H1 (cell line): ENCODE results near the gene DPYD. TPM values are rescaled to one million over a fixed set of nuclear protein-coding genes. Genes with fewer than 3 reads are reported as not detected.

Experiments
- CTCF ChIA-PET: fragments of 300-600 bp; sonication (Branson Sonifier 250); formaldehyde crosslinking; loops from one replicate; lab custom pipeline; 2021; ENCODE audit not compliant: partially characterized antibody; lab: Charles Lee
- POLR2A ChIA-PET: fragments of 300-600 bp; sonication (Branson Sonifier 250); formaldehyde crosslinking; loops from one replicate; lab custom pipeline; 2021; ENCODE audit warnings: inconsistent platforms; ENCODE audit not compliant: partially characterized antibody; lab: Charles Lee
- DNase-seq, 2 experiments: peaks; one replicate each; pipeline versions ENCODE4 v3.0.0 to v3.0.0-alpha.2; 2010 to 2022; ENCODE audit warnings: low spot score in 2 of 2, low read depth in 1 of 2, mixed read lengths in 1 of 2
- FAIRE-seq: peaks from 2 replicates; lab custom pipeline; 2011; peaks lifted over from hg19 to GRCh38; lab: Jason Lieb, UNC
- H2AFZ ChIP-seq: 2 replicates; pipeline ENCODE4 v1.8.1; 2012; ENCODE audit warnings: low read length, inconsistent platforms
- H2AK5ac ChIP-seq: 2 replicates; pipeline ENCODE4 v1.6.1; 2013; ENCODE audit warnings: low read depth, low read length
- H2BK120ac ChIP-seq: replicated peaks from 2 replicates; pipeline ENCODE3; 2013; ENCODE audit warnings: low read depth, low read length, inconsistent platforms
- H2BK12ac ChIP-seq: 2 replicates; pipeline ENCODE4 v1.6.1; 2013; ENCODE audit warnings: low read depth, low read length
- H2BK15ac ChIP-seq: 2 replicates; pipeline ENCODE4 v1.6.1; 2013; ENCODE audit warnings: low read length
- H2BK20ac ChIP-seq: 2 replicates; pipeline ENCODE4 v1.6.1; 2013; ENCODE audit warnings: low read length
- H2BK5ac ChIP-seq: 2 replicates; pipeline ENCODE4 v1.6.1; 2013; ENCODE audit warnings: low read depth, low read length
- H3K14ac ChIP-seq: 2 replicates; pipeline ENCODE4 v1.6.1; 2013; ENCODE audit warnings: inconsistent platforms; ENCODE audit not compliant: insufficient read length
- H3K18ac ChIP-seq: 2 replicates; pipeline ENCODE4 v1.6.1; 2013; ENCODE audit warnings: low read length; ENCODE audit errors: extremely low read depth
- H3K23ac ChIP-seq: 2 replicates; pipeline ENCODE4 v1.6.1; 2013; ENCODE audit warnings: inconsistent platforms; ENCODE audit not compliant: insufficient read length
- H3K23me2 ChIP-seq: 2 replicates; pipeline ENCODE4 v1.6.1; 2013; ENCODE audit warnings: low read depth, low read length
- H3K27ac ChIP-seq: 2 replicates; pipeline ENCODE4 v1.6.1; 2011; ENCODE audit warnings: low read depth, low read length, inconsistent platforms
- H3K27me3 ChIP-seq, 4 experiments: replicated peaks in 1 of 4; 1 replicate in 1 of 4; 2 replicates in 3 of 4; pipeline versions ENCODE4 v1.6.1 to v1.8.1; 2011 to 2013; ENCODE audit warnings: low read length in 3 of 4, mild to moderate bottlenecking in 3 of 4, inconsistent platforms in 2 of 4, mixed read lengths in 2 of 4, moderate library complexity in 1 of 4; ENCODE audit not compliant: control insufficient read depth in 3 of 4, insufficient read depth in 3 of 4; ENCODE audit errors: extremely low read depth in 1 of 4
- H3K36me3 ChIP-seq, 4 experiments: 2 replicates each; pipeline versions ENCODE4 v1.6.1 to v1.8.1; 2011 to 2013; ENCODE audit warnings: mild to moderate bottlenecking in 4 of 4, low read length in 3 of 4, moderate library complexity in 2 of 4, control low read depth in 1 of 4, inconsistent platforms in 1 of 4; ENCODE audit not compliant: insufficient read depth in 4 of 4, control insufficient read depth in 2 of 4
- H3K4ac ChIP-seq: replicated peaks from 2 replicates; pipeline ENCODE3; 2013; ENCODE audit warnings: low read length, low read depth, mixed read lengths, inconsistent platforms; ENCODE audit not compliant: insufficient read length
- H3K4me1 ChIP-seq, 4 experiments: replicated peaks in 1 of 4; 1 replicate in 1 of 4; 2 replicates in 3 of 4; pipeline versions ENCODE4 v1.6.1 to v1.8.1; 2011 to 2013; ENCODE audit warnings: low read length in 3 of 4, inconsistent platforms in 2 of 4, mixed read lengths in 1 of 4; ENCODE audit not compliant: insufficient read depth in 4 of 4, control insufficient read depth in 3 of 4
- H3K4me2 ChIP-seq, 2 experiments: 2 replicates each; pipeline versions ENCODE4 v1.6.1 to v1.8.1; 2011 to 2013; ENCODE audit warnings: low read depth in 2 of 2, low read length in 2 of 2, control low read depth in 1 of 2, inconsistent platforms in 1 of 2, mild to moderate bottlenecking in 1 of 2; ENCODE audit not compliant: insufficient read depth in 1 of 2
- H3K4me3 ChIP-seq, 4 experiments: fragments of 200-600, 300-600 bp in 1 of 4; sonication (generic), shearing (Covaris generic), sonication (Bioruptor Twin) in 1 of 4; 2 replicates each; pipeline versions ENCODE4 v1.5.1 to v1.8.1; 2011 to 2016; ENCODE audit warnings: low read length in 4 of 4, low read depth in 3 of 4, control low read depth in 2 of 4, inconsistent platforms in 2 of 4, mild to moderate bottlenecking in 2 of 4, mixed read lengths in 1 of 4, moderate library complexity in 1 of 4; ENCODE audit not compliant: insufficient read depth in 2 of 4; ENCODE audit errors: extremely low read depth in 1 of 4
- H3K56ac ChIP-seq: replicated peaks from 2 replicates; pipeline ENCODE3; 2013; ENCODE audit warnings: low read depth, mild to moderate bottlenecking, mixed read lengths, low read length, inconsistent platforms; ENCODE audit not compliant: insufficient read length
- H3K79me1 ChIP-seq: 2 replicates; pipeline ENCODE4 v1.6.1; 2013; ENCODE audit warnings: low read depth, low read length, control low read depth
- H3K79me2 ChIP-seq, 2 experiments: 2 replicates each; pipeline versions ENCODE4 v1.6.1 to v1.8.1; 2012 to 2013; ENCODE audit warnings: low read length in 2 of 2, mild to moderate bottlenecking in 2 of 2, inconsistent platforms in 1 of 2; ENCODE audit not compliant: insufficient read depth in 2 of 2, control insufficient read depth in 1 of 2
- H3K9ac ChIP-seq, 4 experiments: replicated peaks in 1 of 4; 1 replicate in 1 of 4; 2 replicates in 3 of 4; pipeline versions ENCODE4 v1.6.1 to v1.8.1; 2011 to 2013; ENCODE audit warnings: low read depth in 3 of 4, low read length in 3 of 4, control low read depth in 2 of 4, mild to moderate bottlenecking in 2 of 4, moderate library complexity in 2 of 4, inconsistent platforms in 1 of 4; ENCODE audit errors: extremely low read depth in 1 of 4
- H3K9me3 ChIP-seq, 2 experiments: 2 replicates each; pipeline versions ENCODE4 v1.6.1 to v1.8.1; 2012 to 2013; ENCODE audit warnings: mild to moderate bottlenecking in 2 of 2, moderate library complexity in 2 of 2, control low read depth in 1 of 2, inconsistent platforms in 1 of 2, low read depth in 1 of 2, low read length in 1 of 2, mixed read lengths in 1 of 2; ENCODE audit not compliant: insufficient read depth in 2 of 2
- H4K20me1 ChIP-seq, 2 experiments: replicated peaks in 1 of 2; 2 replicates each; pipeline versions ENCODE3 to v1.8.1; 2011 to 2013; ENCODE audit warnings: inconsistent platforms in 2 of 2, low read length in 2 of 2, mild to moderate bottlenecking in 1 of 2; ENCODE audit not compliant: insufficient read depth in 2 of 2, control insufficient read depth in 1 of 2
- H4K5ac ChIP-seq: 2 replicates; pipeline ENCODE4 v1.6.1; 2013; ENCODE audit warnings: low read length, low read depth, mixed read lengths, inconsistent platforms; ENCODE audit not compliant: insufficient read length
- H4K8ac ChIP-seq: 2 replicates; pipeline ENCODE4 v1.8.0; 2013; ENCODE audit warnings: mild to moderate bottlenecking, moderate library complexity, low read length, inconsistent platforms; ENCODE audit not compliant: insufficient read depth; ENCODE audit errors: extremely low read depth
- H4K91ac ChIP-seq: replicated peaks from 2 replicates; pipeline ENCODE3; 2013; ENCODE audit warnings: low read length, mixed read lengths, inconsistent platforms; ENCODE audit not compliant: insufficient read length
- CHD2 ChIP-seq: IDR thresholded peaks from 2 replicates; pipeline ENCODE4 v1.6.1; 2012; ENCODE audit warnings: low read length, improper control_type of control experiment
- GABPA ChIP-seq: IDR thresholded peaks from 2 replicates; pipeline ENCODE4 v1.6.1; 2011; ENCODE audit warnings: mild to moderate bottlenecking, low read length, moderate library complexity, borderline replicate concordance; ENCODE audit not compliant: insufficient read depth
- JUN ChIP-seq: IDR thresholded peaks from 2 replicates; pipeline ENCODE4 v1.6.1; 2011; ENCODE audit warnings: low read depth, mild to moderate bottlenecking, improper control_type of control experiment, low read length
- KDM5A ChIP-seq: fragments of 200-600 bp; IDR thresholded peaks from 2 replicates; pipeline ENCODE4 v1.7.1; 2012; ENCODE audit warnings: mild to moderate bottlenecking, low read length, inconsistent platforms, mixed read lengths
- RAD21 ChIP-seq, 2 experiments: IDR thresholded peaks in 1 of 2; conservative IDR thresholded peaks in 1 of 2; 2 replicates each; pipeline ENCODE4 v1.6.1; 2011; ENCODE audit warnings: low read depth in 2 of 2, low read length in 2 of 2, improper control_type of control experiment in 1 of 2, inconsistent platforms in 1 of 2, mild to moderate bottlenecking in 1 of 2, moderate library complexity in 1 of 2
- WGBS, 2 experiments: shearing (Covaris generic) in 1 of 2; methylation state at CpG; one replicate each; pipeline versions ENCODE4 v1.1.6 to v1.1.7; 2013 to 2015; ENCODE audit warnings: low lambda C conversion rate in 2 of 2, mixed read lengths in 2 of 2, inconsistent platforms in 1 of 2, low coverage in 1 of 2, missing lambda C conversion rate in 1 of 2; ENCODE audit not compliant: insufficient replicate concordance in 2 of 2, insufficient coverage in 1 of 2, insufficient read length in 1 of 2; ENCODE audit errors: extremely low coverage in 1 of 2, missing lambda C conversion rate in 1 of 2; 5-methylcytosine and 5-hydroxymethylcytosine counted together
- polyA plus RNA-seq, 7 experiments: library from polyadenylated mRNA; depleted of rRNA in 3 of 7; stranded (reverse) in 5 of 7; unstranded in 2 of 7; fragments of >200 nt in 5 of 7; fragments of 200-250 nt in 2 of 7; gene quantifications; 1 replicate in 5 of 7; 2 replicates in 1 of 7; 4 replicates in 1 of 7; pipeline versions ENCODE4 v1.2.1 to v1.2.3, GENCODE V29; 2011 to 2013; ENCODE audit warnings: missing spikeins in 2 of 7, mixed read lengths in 2 of 7
- total RNA-seq: library from RNA; stranded (reverse); fragmentation: NEBNext Ultra II Directional; extraction: Animal tissue kit (Norgen Biotek cat#: 25700); gene quantifications from 2 replicates; pipeline ENCODE4 v1.2.1, GENCODE V29; 2021
- TF ChIP-seq, protein P1 (sequence below), 3 experiments: IDR thresholded peaks; 1 replicate in 2 of 3; 2 replicates in 1 of 3; pipeline versions ENCODE4 v1.5.1 to v1.6.1; 2011; ENCODE audit warnings: low read length in 3 of 3, mild to moderate bottlenecking in 3 of 3, inconsistent platforms in 2 of 3, low read depth in 1 of 3, moderate library complexity in 1 of 3; ENCODE audit not compliant: insufficient read depth in 1 of 3; ENCODE audit errors: control extremely low read depth in 1 of 3

Gene DPYD
- total and polyA plus RNA-seq, 2 of the 8 experiments (the other 6 are each of a cell fraction or from before 2014, with no cell fraction given): 0.29 to 0.73 TPM

DNA sequence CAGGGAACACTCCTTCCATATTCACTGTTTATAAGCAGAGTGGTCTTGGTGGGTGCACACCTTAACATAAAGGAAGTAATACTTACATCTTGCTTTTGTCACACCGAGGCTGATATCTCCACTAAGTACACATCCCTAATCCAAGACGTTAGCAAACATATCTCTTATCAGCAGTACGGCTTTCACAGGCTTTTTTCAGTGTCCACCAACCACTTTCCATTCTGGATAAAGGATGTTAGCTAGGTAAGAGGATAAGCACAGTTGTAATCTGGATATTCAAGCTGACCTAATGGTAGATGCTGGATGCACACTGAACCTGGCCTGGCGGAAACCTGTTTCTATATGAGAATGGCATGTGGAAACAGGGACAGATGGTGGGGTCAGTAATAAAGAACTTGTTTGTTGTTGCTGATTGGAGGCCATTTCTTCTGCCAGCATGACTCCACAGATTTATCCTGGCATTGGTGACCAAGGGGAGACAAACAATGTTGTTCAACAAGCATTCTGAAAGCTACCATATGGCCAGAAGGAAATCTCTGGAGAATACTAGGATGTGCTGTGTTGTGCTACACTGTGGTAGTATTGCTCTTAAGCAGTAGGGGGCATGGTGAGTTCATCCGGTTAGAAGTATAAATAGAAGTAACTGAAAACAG is 782.8 kb downstream of the DPYD start:
- ChIA-PET POLR2A (no interaction called here), CTCF (interaction anchor here (0.5 to 1.8 kb wide), 16 partner anchors 8 to 1458 kb away, joined by 3 to 12 read pairs (median 3); no protein-coding TSS in a partner anchor)
- H4K20me1 ChIP-seq: no peaks in the 10 kb centered on the region
- WGBS, 2 experiments: 78% methylated on average over 5 of the region's 5 CpGs; no CpG with 5 or more reads in 1 of the 2 experiments
- peaks cover 0 to 5% (median 1%) of the 10 kb centered on the region in 4 experiments; a peak in 2 of 7 replicates for H3K4me1 ChIP-seq
- no peak overlapping the region for H4K91ac ChIP-seq
- no peak overlapping the region for H2BK12ac ChIP-seq
- no peak overlapping the region for H2BK120ac ChIP-seq
- no peak overlapping the region for H2BK15ac ChIP-seq
- no peak overlapping the region for H2BK5ac ChIP-seq
- H3K18ac ChIP-seq: no peak overlapping the region
- no peaks in the 10 kb centered on the region for H3K79me2 ChIP-seq
- peak overlapping the region; percentile 85 for H2AFZ ChIP-seq
- DNase-seq (no peak), FAIRE-seq (peak; percentile 71)
- H2AK5ac ChIP-seq: no peak overlapping the region
- H3K4me2 ChIP-seq: no peak overlapping the region
- no peak overlapping the region for H4K5ac ChIP-seq
- H3K9ac ChIP-seq: no peak overlapping the region
- H3K9me3 ChIP-seq: no peaks in the 10 kb centered on the region
- no peak overlapping the region for H3K14ac ChIP-seq
- no peaks in the 10 kb centered on the region for H3K23me2 ChIP-seq
- H3K4ac ChIP-seq: no peak overlapping the region
- H3K27ac ChIP-seq: no peak overlapping the region
- no peak overlapping the region for H3K23ac ChIP-seq
- no peak overlapping the region for H3K56ac ChIP-seq
- H3K79me1 ChIP-seq: no peaks in the 10 kb centered on the region
- TF ChIP-seq KDM5A (no peak), JUN (no peak), RAD21 (IDR thresholded peaks at IDR 0.05 in 1 of 2, conservative IDR thresholded peaks at IDR 0.05 in 1 of 2; ENCODE audit: low read depth in 2 of 2, low read length in 2 of 2) (peak; percentile 47 to 61), CHD2 (no peak), GABPA (no peak)
- TF ChIP-seq, protein P1, sequence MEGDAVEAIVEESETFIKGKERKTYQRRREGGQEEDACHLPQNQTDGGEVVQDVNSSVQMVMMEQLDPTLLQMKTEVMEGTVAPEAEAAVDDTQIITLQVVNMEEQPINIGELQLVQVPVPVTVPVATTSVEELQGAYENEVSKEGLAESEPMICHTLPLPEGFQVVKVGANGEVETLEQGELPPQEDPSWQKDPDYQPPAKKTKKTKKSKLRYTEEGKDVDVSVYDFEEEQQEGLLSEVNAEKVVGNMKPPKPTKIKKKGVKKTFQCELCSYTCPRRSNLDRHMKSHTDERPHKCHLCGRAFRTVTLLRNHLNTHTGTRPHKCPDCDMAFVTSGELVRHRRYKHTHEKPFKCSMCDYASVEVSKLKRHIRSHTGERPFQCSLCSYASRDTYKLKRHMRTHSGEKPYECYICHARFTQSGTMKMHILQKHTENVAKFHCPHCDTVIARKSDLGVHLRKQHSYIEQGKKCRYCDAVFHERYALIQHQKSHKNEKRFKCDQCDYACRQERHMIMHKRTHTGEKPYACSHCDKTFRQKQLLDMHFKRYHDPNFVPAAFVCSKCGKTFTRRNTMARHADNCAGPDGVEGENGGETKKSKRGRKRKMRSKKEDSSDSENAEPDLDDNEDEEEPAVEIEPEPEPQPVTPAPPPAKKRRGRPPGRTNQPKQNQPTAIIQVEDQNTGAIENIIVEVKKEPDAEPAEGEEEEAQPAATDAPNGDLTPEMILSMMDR (IDR thresholded peaks at IDR 0.05; ENCODE audit: control extremely low read depth in 1 of 3, insufficient read depth in 1 of 3, low read depth in 1 of 3, low read length in 3 of 3): peak in 2 of 3 experiments; percentile 39 to 67; a peak in 2 of 4 replicates
- H3K4me3 ChIP-seq: no peak overlapping the region
- H3K36me3 ChIP-seq: no peaks in the 10 kb centered on the region
- no peaks in the 10 kb centered on the region for H3K27me3 ChIP-seq
- no peak overlapping the region for H4K8ac ChIP-seq
- H2BK20ac ChIP-seq: no peak overlapping the region
